Body of pancreas (tissue), 4 donors: Measurements from ENCODE around the gene KLK2. TPM values are rescaled to one million over a fixed set of nuclear protein-coding genes. Genes with fewer than 3 reads are reported as not detected.
"Not testable (repeated sequence)": the region's sequence is repeated elsewhere in the genome, so short reads cannot be mapped to it uniquely, and the experiment has no call there.

ENCODE experiments used
- ATAC-seq: fragments of 150-250 bp; one replicate; pipeline ENCODE4 v1.9.1; 2016
- DNase-seq, 4 donors: peaks; one replicate each; pipeline ENCODE4 v3.0.0-alpha.2; 2019
- H3K27ac ChIP-seq, 4 donors: fragments of 200-600 bp; sonication (generic); 1 replicate in 3 of 4; 2 replicates in 1 of 4; pipeline versions ENCODE4 v1.5.1 to v1.6.1; 2016 to 2019; ENCODE audit warnings: mild to moderate bottlenecking in 1 of 4, mixed read lengths in 1 of 4, moderate library complexity in 1 of 4
- H3K27me3 ChIP-seq, 2 donors: fragments of 200-600 bp; sonication (generic); one replicate each; pipeline ENCODE4 v1.6.0; 2016; ENCODE audit warnings: mild to moderate bottlenecking in 1 of 2
- H3K36me3 ChIP-seq, 2 donors: fragments of 200-600 bp; sonication (generic); replicated peaks in 1 of 2; 2 replicates each; pipeline ENCODE4 v1.5.1; 2016; ENCODE audit warnings: low read depth in 2 of 2; ENCODE audit not compliant: insufficient read depth in 1 of 2
- H3K4me1 ChIP-seq: fragments of 200-600 bp; sonication (generic); one replicate; pipeline ENCODE4 v1.6.0; 2016
- H3K4me3 ChIP-seq, 2 donors: fragments of 200-600 bp; sonication (generic); 1 replicate in 1 of 2; 2 replicates in 1 of 2; pipeline ENCODE4 v1.5.1; 2016 to 2019
- H3K9me3 ChIP-seq, 3 donors: fragments of 200-600 bp; sonication (generic); 1 replicate in 2 of 3; 2 replicates in 1 of 3; pipeline ENCODE4 v1.5.1; 2016
- CTCF ChIP-seq, 7 experiments: fragments of 450-650 bp in 4 of 7; fragments of 200-600 bp in 3 of 7; sonication (generic) in 3 of 7; IDR thresholded peaks; one replicate each; pipeline ENCODE4 v1.5.1; 2016 to 2019; ENCODE audit warnings: antibody characterized with exemption in 7 of 7
- POLR2A ChIP-seq, 3 donors: fragments of 450-650 bp; IDR thresholded peaks; one replicate each; pipeline ENCODE4 v1.6.1; 2016; ENCODE audit warnings: antibody characterized with exemption in 3 of 3, mild to moderate bottlenecking in 2 of 3
- WGBS, 2 donors: methylation state at CpG; one replicate each; pipeline ENCODE4 v1.1.5; 2017; 5-methylcytosine and 5-hydroxymethylcytosine counted together
- intact Hi-C: fragments of 100-400 bp; cut with DNase I; formaldehyde crosslinking; loops from one replicate; pipeline ENCODE4 v1.15.1; 2023
- total RNA-seq, 2 donors: library from RNA; depleted of rRNA; stranded (reverse); fragments of >200 nt; gene quantifications; one replicate each; pipeline ENCODE4 v1.1.0, GENCODE V29; 2016

Gene KLK2
- total RNA-seq, 2 donors from 2014 or later: not detected

DNA sequence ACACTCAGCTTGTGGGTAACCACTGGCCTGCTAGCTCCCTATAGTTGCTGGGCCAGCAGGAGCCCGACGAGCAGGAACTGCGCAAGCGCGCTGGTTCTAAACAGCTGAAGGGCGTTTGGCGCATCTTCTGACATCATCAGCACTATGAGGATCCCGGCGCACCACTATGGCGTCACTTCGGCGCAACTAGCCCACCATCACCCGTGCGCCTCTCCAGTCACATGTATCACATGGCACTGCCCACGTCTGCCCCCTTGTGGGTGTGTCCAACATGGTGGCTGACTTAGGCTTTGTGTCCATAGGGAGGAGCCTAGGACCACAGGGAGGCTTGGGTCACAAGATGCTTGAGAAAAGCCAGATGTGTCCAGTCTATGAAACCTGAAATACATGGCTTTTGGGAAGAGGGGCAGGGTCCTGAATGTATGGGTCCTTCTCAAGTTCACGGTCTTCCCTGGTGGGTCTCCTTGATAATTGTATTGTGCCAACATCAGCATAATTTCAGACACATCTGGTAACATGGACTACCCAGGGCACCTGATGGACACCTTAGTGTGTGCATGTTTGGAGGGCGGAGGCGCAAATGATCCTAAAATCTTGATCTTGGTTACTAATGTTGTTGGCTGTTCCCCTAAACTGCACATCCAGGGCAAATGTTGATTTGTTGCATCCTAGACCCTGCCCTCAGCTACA is 20.0 kb downstream of the KLK2 start:
- WGBS, 2 donors: 83% methylated on average over 18 of the region's 18 CpGs; no CpG with 5 or more reads in 1 of the 2 donors
- no peak for ATAC-seq
- Histone ChIP-seq H3K36me3 (no peaks in the 10 kb centered on the region), H3K27me3 (no peaks in the 10 kb centered on the region), H3K27ac (no peak overlapping the region), H3K9me3 (no peaks in the 10 kb centered on the region), H3K4me3 (no peak overlapping the region), H3K4me1 (no peaks in the 10 kb centered on the region)
- DNase-seq: peak in 2 of 4 donors; percentile 15 to 40
- TF ChIP-seq CTCF (IDR thresholded peaks at IDR 0.05): peak in 1 of 7 experiments; percentile 27
- TF ChIP-seq POLR2A (IDR thresholded peaks at IDR 0.05): no peak
- intact Hi-C loops: no loop called here

GRCh38 chr19:50894478-50895356 is 21.5 kb downstream of the KLK2 start:
- H3K36me3 ChIP-seq: no peaks in the 10 kb centered on the region
- intact Hi-C loops: no loop called here
- TF ChIP-seq POLR2A (IDR thresholded peaks at IDR 0.05) (no peak), CTCF (IDR thresholded peaks at IDR 0.05) (no peak)
- no peaks in the 10 kb centered on the region for H3K9me3 ChIP-seq
- WGBS, 2 donors: 49 to 52% methylated on average over 8 to 10 of the region's 10 CpGs
- no peaks in the 10 kb centered on the region for H3K4me1 ChIP-seq
- no peaks in the 10 kb centered on the region for H3K27me3 ChIP-seq
- ATAC-seq (no peak), DNase-seq (no peak)
- H3K4me3 ChIP-seq: no peak overlapping the region
- H3K27ac ChIP-seq: no peak overlapping the region

DNA sequence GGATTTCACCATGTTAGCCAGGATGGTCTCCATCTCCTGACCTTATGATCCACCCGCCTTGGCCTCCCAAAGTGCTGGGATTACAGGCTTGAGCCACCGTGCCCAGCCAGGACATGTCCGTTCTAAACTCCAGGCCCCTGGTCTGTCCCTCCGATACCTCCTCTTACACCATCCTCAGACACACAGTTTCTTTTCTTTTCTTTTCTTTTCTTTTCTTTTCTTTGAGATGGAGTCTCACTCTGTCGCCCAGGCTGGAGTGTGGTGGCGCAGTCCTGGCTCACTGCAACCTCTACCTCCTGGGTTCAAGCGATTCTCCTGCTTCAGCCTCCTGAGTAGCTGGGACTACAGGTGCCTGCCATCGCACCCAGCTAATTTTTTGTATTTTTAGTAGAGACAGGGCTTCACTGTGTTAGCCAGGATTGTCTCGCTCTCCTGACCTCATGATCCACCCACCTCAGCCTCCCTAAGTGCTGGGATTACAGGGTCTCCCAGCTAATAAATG is 22.9 kb downstream of the KLK2 start:
- H3K9me3 ChIP-seq, H3K27ac ChIP-seq, ATAC-seq, H3K4me1 ChIP-seq, H3K36me3 ChIP-seq, H3K4me3 ChIP-seq, intact Hi-C loops, H3K27me3 ChIP-seq, DNase-seq: not testable (repeated sequence)
- WGBS, 2 donors: 63 to 79% methylated on average over 8 to 9 of the region's 9 CpGs

- WGBS, 2 donors: 50 to 53% methylated on average over 5 to 6 of the region's 6 CpGs
- Histone ChIP-seq H3K9me3 (no peaks in the 10 kb centered on the region), H3K4me1 (no peaks in the 10 kb centered on the region), H3K4me3 (no peak overlapping the region), H3K27me3 (no peaks in the 10 kb centered on the region), H3K27ac (no peak overlapping the region), H3K36me3 (no peaks in the 10 kb centered on the region)
- TF ChIP-seq POLR2A (IDR thresholded peaks at IDR 0.05) (no peak), CTCF (IDR thresholded peaks at IDR 0.05) (no peak)
- intact Hi-C loops: no loop called here
- peak in 3 of 4 donors; percentile 9 to 75 (median 40) for DNase-seq
- peak; percentile 45 for ATAC-seq
Observed at GRCh38 chr19:50896591-50897190, 23.5 kb downstream of the KLK2 start.

DNA sequence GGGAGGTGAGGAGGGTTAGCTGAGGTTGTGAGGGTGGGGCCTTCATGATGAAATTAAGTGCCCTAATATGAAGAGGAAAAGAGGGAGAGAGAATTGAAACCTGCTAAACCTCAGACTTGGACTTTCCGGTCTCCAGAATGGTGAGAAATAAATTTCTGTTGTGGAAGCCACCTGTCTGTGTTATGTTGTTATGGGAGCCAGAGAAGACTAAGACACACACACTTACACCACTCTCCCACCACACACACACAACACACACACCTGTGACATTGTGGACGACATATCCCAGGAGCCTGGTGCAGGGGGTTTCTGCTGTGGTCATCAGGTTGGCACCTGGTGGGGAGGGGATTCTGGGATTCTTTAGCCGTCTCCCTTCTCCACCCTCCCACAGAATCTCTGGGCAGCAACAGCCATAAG is 24.0 kb downstream of the KLK2 start:
- no peak overlapping the region for H3K4me3 ChIP-seq
- TF ChIP-seq CTCF (IDR thresholded peaks at IDR 0.05) (no peak), POLR2A (IDR thresholded peaks at IDR 0.05) (no peak)
- no peaks in the 10 kb centered on the region for H3K27me3 ChIP-seq
- H3K36me3 ChIP-seq: no peaks in the 10 kb centered on the region
- no peak for DNase-seq
- 52 to 82% methylated on average over 1 to 3 of the region's 3 CpGs for WGBS, 2 donors
- intact Hi-C loops: no loop called here
- H3K4me1 ChIP-seq: no peaks in the 10 kb centered on the region
- H3K27ac ChIP-seq: no peak overlapping the region
- ATAC-seq: no peak
- no peaks in the 10 kb centered on the region for H3K9me3 ChIP-seq
